ENCODE results near the gene LRP10. TPM values are rescaled to one million over a fixed set of nuclear protein-coding genes. Genes with fewer than 3 reads are reported as not detected.
A peak's percentile ranks its signal among the peaks of the same experiment; 100 is the strongest.

The LRP10 gene
- total and polyA plus RNA-seq, 2 experiments from 2014 or later: 161 to 202 TPM

DNA sequence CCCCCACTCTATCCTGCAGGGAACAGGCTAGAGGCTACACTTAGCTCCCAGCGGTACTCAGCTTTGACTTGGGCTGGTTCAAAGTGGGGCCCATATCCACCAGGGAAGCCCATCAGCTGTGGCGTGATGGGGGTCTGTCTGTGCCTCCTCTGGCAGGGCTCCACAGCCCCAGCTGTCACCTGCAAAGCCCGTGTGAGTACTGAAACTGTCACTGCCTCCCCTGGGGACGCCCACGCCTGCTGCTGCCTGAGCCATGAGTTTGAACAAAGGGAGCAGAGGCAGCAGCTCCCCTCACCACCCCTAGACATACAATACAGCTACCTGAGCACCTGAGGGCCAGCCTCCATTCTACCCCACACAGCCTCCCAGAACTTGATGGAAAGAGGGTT, 16.4 kb downstream of the LRP10 start:
- WGBS, 2 experiments (ENCODE audit: low coverage in 1 of 2, low lambda C conversion rate in 2 of 2, missing lambda C conversion rate in 2 of 2): 79% methylated on average over 5 of the region's 5 CpGs
- no peaks in the 10 kb centered on the region for H3K27me3 ChIP-seq (replicated peaks; ENCODE audit: insufficient read depth)
- no peaks in the 10 kb centered on the region for H3K36me3 ChIP-seq (ENCODE audit: low read depth)
- TF ChIP-seq EZH2 (IDR thresholded peaks at IDR 0.05; ENCODE audit: insufficient read depth, poor library complexity, severe bottlenecking) (no peak), EZH2phosphoT487 (IDR thresholded peaks at IDR 0.05; ENCODE audit: insufficient read depth, low read depth) (no peak)
- H2AFZ ChIP-seq: peak overlapping the region; percentile 90; the same call in 1 of the 2 replicates
- H3K4me2 ChIP-seq (ENCODE audit: unreplicated experiment): no peak overlapping the region
- no peak overlapping the region for H3K27ac ChIP-seq
- peak overlapping the region; percentile 76; the same call in 1 of the 2 replicates for H3K4me3 ChIP-seq
- no peaks in the 10 kb centered on the region for H3K9me2 ChIP-seq (ENCODE audit: insufficient read depth)
- no peaks in the 10 kb centered on the region for H3K79me2 ChIP-seq (ENCODE audit: insufficient read depth)
- peaks cover 5% of the 10 kb centered on the region; the same call in 1 of the 2 replicates for H3F3A ChIP-seq (ENCODE audit: insufficient read depth)
- no peak overlapping the region for H3K9ac ChIP-seq
- in situ Hi-C loops (cut with MboI): no loop called here
- H3K9me3 ChIP-seq (ENCODE audit: low read depth): no peaks in the 10 kb centered on the region
- H4K20me1 ChIP-seq (ENCODE audit: insufficient read depth): no peaks in the 10 kb centered on the region
- H3K4me1 ChIP-seq (ENCODE audit: insufficient read depth): no peaks in the 10 kb centered on the region
- no peak for DNase-seq

GRCh38 chr14:22888662-22889061, 17.1 kb downstream of the LRP10 start:
- Histone ChIP-seq H3K27ac (no peak overlapping the region), H3K27me3 (replicated peaks; ENCODE audit: insufficient read depth) (no peaks in the 10 kb centered on the region), H3K9me3 (ENCODE audit: low read depth) (no peaks in the 10 kb centered on the region), H3K9ac (no peak overlapping the region), H3K36me3 (ENCODE audit: low read depth) (no peaks in the 10 kb centered on the region), H2AFZ (no peak overlapping the region), H4K20me1 (ENCODE audit: insufficient read depth) (no peaks in the 10 kb centered on the region), H3F3A (ENCODE audit: insufficient read depth) (peaks cover 5% of the 10 kb centered on the region; the same call in 1 of the 2 replicates), H3K79me2 (ENCODE audit: insufficient read depth) (no peaks in the 10 kb centered on the region), H3K4me1 (ENCODE audit: insufficient read depth) (no peaks in the 10 kb centered on the region), H3K4me3 (no peak overlapping the region), H3K4me2 (ENCODE audit: unreplicated experiment) (no peak overlapping the region), H3K9me2 (ENCODE audit: insufficient read depth) (no peaks in the 10 kb centered on the region)
- in situ Hi-C loops (cut with MboI): no loop called here
- TF ChIP-seq EZH2phosphoT487 (IDR thresholded peaks at IDR 0.05; ENCODE audit: insufficient read depth, low read depth): no peak
- no peak for TF ChIP-seq EZH2 (IDR thresholded peaks at IDR 0.05; ENCODE audit: insufficient read depth, poor library complexity, severe bottlenecking)
- 40 to 56% methylated on average over 1 to 3 of the region's 4 CpGs for WGBS, 2 experiments (ENCODE audit: low coverage in 1 of 2, low lambda C conversion rate in 2 of 2, missing lambda C conversion rate in 2 of 2)
- DNase-seq: no peak

- Histone ChIP-seq H3F3A (ENCODE audit: insufficient read depth) (peaks cover 5% of the 10 kb centered on the region; the same call in 1 of the 2 replicates), H3K36me3 (ENCODE audit: low read depth) (no peaks in the 10 kb centered on the region), H3K4me2 (ENCODE audit: unreplicated experiment) (no peak overlapping the region), H3K9ac (no peak overlapping the region), H3K9me2 (ENCODE audit: insufficient read depth) (no peaks in the 10 kb centered on the region), H3K4me1 (ENCODE audit: insufficient read depth) (no peaks in the 10 kb centered on the region), H3K27ac (no peak overlapping the region), H3K4me3 (no peak overlapping the region), H2AFZ (no peak overlapping the region), H3K27me3 (replicated peaks; ENCODE audit: insufficient read depth) (no peaks in the 10 kb centered on the region), H3K9me3 (ENCODE audit: low read depth) (no peaks in the 10 kb centered on the region), H3K79me2 (ENCODE audit: insufficient read depth) (no peaks in the 10 kb centered on the region), H4K20me1 (ENCODE audit: insufficient read depth) (no peaks in the 10 kb centered on the region)
- TF ChIP-seq EZH2 (IDR thresholded peaks at IDR 0.05; ENCODE audit: insufficient read depth, poor library complexity, severe bottlenecking): no peak
- TF ChIP-seq EZH2phosphoT487 (IDR thresholded peaks at IDR 0.05; ENCODE audit: insufficient read depth, low read depth): no peak
- in situ Hi-C loops (cut with MboI): no loop called here
- no peak for DNase-seq
- WGBS, 2 experiments (ENCODE audit: low coverage in 1 of 2, low lambda C conversion rate in 2 of 2, missing lambda C conversion rate in 2 of 2): 65 to 67% methylated on average over 1 of the region's 1 CpG
Measured at GRCh38 chr14:22890416-22890815, 18.9 kb downstream of the LRP10 start.

DNA sequence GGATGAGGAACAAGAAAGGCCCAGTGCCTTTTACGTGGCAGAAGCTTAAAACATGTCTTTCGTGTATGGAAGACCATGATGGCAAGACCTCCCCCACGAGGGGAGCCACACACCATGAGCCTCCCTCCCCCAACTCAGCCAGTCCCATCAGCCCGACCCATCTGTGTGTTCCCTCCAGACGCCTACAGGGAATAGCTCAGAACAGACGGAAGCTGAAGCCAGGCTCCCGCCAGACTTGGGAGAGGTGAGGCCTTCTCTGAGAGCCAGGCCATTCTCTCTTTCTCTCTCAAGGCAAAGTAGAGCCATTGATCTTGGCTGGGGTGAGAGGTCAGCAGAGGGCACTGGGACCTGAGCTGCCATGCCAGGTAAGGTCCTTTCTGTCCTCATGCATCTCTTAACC, 20.9 kb downstream of the LRP10 start:
- H3K4me1 ChIP-seq (ENCODE audit: insufficient read depth): no peaks in the 10 kb centered on the region
- H3K4me3 ChIP-seq: no peak overlapping the region
- H3K4me2 ChIP-seq (ENCODE audit: unreplicated experiment): no peak overlapping the region
- H3K27ac ChIP-seq: no peak overlapping the region
- H3F3A ChIP-seq (ENCODE audit: insufficient read depth): peaks cover 2% of the 10 kb centered on the region
- DNase-seq: no peak
- no peaks in the 10 kb centered on the region for H3K9me2 ChIP-seq (ENCODE audit: insufficient read depth)
- H3K27me3 ChIP-seq (replicated peaks; ENCODE audit: insufficient read depth): no peaks in the 10 kb centered on the region
- no peak overlapping the region for H2AFZ ChIP-seq
- in situ Hi-C loops (cut with MboI): no loop called here
- no peaks in the 10 kb centered on the region for H3K79me2 ChIP-seq (ENCODE audit: insufficient read depth)
- no peaks in the 10 kb centered on the region for H4K20me1 ChIP-seq (ENCODE audit: insufficient read depth)
- no peak overlapping the region for H3K9ac ChIP-seq
- H3K36me3 ChIP-seq (ENCODE audit: low read depth): no peaks in the 10 kb centered on the region
- H3K9me3 ChIP-seq (ENCODE audit: low read depth): no peaks in the 10 kb centered on the region
- TF ChIP-seq EZH2 (IDR thresholded peaks at IDR 0.05; ENCODE audit: insufficient read depth, poor library complexity, severe bottlenecking): no peak
- TF ChIP-seq EZH2phosphoT487 (IDR thresholded peaks at IDR 0.05; ENCODE audit: insufficient read depth, low read depth): no peak
- WGBS, 2 experiments (ENCODE audit: low coverage in 1 of 2, low lambda C conversion rate in 2 of 2, missing lambda C conversion rate in 2 of 2): 81 to 86% methylated on average over 7 of the region's 7 CpGs

- no peaks in the 10 kb centered on the region for H3K36me3 ChIP-seq (ENCODE audit: low read depth)
- in situ Hi-C loops (cut with MboI): no loop called here
- DNase-seq: no peak
- no peak overlapping the region for H3K27ac ChIP-seq
- no peak overlapping the region for H3K4me2 ChIP-seq (ENCODE audit: unreplicated experiment)
- no peak overlapping the region for H3K9ac ChIP-seq
- no peak overlapping the region for H3K4me3 ChIP-seq
- H2AFZ ChIP-seq: no peak overlapping the region
- no peaks in the 10 kb centered on the region for H3K79me2 ChIP-seq (ENCODE audit: insufficient read depth)
- no peak for TF ChIP-seq EZH2 (IDR thresholded peaks at IDR 0.05; ENCODE audit: insufficient read depth, poor library complexity, severe bottlenecking)
- no peaks in the 10 kb centered on the region for H3K9me3 ChIP-seq (ENCODE audit: low read depth)
- H3F3A ChIP-seq (ENCODE audit: insufficient read depth): peaks cover 10% of the 10 kb centered on the region
- H4K20me1 ChIP-seq (ENCODE audit: insufficient read depth): no peaks in the 10 kb centered on the region
- no peaks in the 10 kb centered on the region for H3K9me2 ChIP-seq (ENCODE audit: insufficient read depth)
- no peaks in the 10 kb centered on the region for H3K27me3 ChIP-seq (replicated peaks; ENCODE audit: insufficient read depth)
- peaks cover 9% of the 10 kb centered on the region for H3K4me1 ChIP-seq (ENCODE audit: insufficient read depth)
- 90 to 94% methylated on average over 4 of the region's 4 CpGs for WGBS, 2 experiments (ENCODE audit: low coverage in 1 of 2, low lambda C conversion rate in 2 of 2, missing lambda C conversion rate in 2 of 2)
Measured at GRCh38 chr14:22893706-22894105, 22.2 kb downstream of the LRP10 start.
